ENCODE data around the gene ADGRL1. TPM values are rescaled to one million over a fixed set of nuclear protein-coding genes. Genes with fewer than 3 reads are reported as not detected.

ADGRL1 gene
- total RNA-seq, 1 donor from 2014 or later: 55.3 TPM

DNA sequence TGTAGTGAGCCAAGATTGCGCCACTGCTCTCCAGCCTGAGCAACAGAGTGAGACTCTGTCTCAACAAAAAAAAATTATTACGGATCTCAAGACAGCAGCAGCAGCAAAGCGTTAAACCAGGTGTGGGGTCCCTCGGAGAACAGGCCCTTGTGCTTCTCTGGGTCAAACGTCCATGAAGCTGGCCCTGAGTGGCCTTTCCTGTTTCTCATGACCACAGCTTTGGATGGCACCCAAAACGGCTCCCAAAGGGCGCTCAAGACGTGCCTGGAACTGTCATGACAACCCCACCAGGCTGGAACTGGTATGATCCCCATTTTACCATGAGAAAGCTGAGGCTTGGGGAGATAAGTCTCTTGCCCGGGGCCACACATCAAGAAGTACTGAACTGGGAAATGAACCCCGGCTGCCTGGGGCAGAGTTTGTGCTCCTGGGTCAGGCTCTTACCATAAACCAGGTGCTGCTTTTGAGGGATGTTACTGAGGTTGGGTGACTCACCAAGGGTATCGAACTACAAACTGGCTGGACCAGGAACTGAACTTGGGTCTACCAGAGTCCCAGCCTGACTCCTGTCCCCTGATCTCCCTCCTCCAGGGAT, 103.8 kb downstream of the ADGRL1 start:
- Mint-ChIP-seq H3K27ac (no peak overlapping the region), H3K36me3 (ENCODE audit: insufficient read depth) (peaks cover 13% of the 10 kb centered on the region), H3K4me3 (ENCODE audit: low read depth) (no peak overlapping the region), H3K9me3 (ENCODE audit: low read depth) (no peaks in the 10 kb centered on the region), H3K27me3 (no peaks in the 10 kb centered on the region), H3K4me1 (ENCODE audit: low read depth) (no peaks in the 10 kb centered on the region)
- TF ChIP-seq, protein P1, sequence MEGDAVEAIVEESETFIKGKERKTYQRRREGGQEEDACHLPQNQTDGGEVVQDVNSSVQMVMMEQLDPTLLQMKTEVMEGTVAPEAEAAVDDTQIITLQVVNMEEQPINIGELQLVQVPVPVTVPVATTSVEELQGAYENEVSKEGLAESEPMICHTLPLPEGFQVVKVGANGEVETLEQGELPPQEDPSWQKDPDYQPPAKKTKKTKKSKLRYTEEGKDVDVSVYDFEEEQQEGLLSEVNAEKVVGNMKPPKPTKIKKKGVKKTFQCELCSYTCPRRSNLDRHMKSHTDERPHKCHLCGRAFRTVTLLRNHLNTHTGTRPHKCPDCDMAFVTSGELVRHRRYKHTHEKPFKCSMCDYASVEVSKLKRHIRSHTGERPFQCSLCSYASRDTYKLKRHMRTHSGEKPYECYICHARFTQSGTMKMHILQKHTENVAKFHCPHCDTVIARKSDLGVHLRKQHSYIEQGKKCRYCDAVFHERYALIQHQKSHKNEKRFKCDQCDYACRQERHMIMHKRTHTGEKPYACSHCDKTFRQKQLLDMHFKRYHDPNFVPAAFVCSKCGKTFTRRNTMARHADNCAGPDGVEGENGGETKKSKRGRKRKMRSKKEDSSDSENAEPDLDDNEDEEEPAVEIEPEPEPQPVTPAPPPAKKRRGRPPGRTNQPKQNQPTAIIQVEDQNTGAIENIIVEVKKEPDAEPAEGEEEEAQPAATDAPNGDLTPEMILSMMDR (IDR thresholded peaks at IDR 0.05; ENCODE audit: unreplicated experiment): no peak
- no peak for DNase-seq (ENCODE audit: low spot score, unreplicated experiment)

DNA sequence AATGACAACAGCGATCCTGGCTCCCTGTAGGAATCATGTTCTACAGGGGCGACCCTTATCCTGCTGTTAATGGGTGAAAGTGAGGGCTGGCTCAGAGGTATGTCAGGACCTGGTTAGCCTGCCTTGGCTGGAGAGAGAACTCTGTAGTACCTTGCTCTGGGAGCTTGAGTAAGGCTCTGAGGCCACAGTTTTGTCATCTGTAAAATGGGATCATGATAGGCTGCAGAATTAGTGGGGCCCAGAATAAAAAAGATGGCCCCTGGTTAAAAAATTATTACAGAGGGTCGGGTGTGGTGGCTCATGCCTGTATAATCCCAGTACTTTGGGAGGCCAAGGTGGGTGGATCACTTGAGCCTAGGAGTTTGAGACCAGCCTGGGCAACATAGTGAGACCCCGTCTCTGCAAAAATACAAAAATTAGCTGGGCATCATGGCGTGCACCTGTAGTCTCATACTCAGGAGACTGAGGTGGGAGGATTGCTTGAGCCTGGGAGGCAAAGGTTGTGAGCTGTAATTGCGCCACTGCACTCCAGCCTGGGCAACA, 104.9 kb downstream of the ADGRL1 start:
- no peak overlapping the region for H3K4me3 Mint-ChIP-seq (ENCODE audit: low read depth)
- H3K36me3 Mint-ChIP-seq (ENCODE audit: insufficient read depth): peaks cover 15% of the 10 kb centered on the region
- H3K27ac Mint-ChIP-seq: no peak overlapping the region
- no peaks in the 10 kb centered on the region for H3K4me1 Mint-ChIP-seq (ENCODE audit: low read depth)
- TF ChIP-seq, protein P1 (IDR thresholded peaks at IDR 0.05; ENCODE audit: unreplicated experiment): no peak
- DNase-seq (ENCODE audit: low spot score, unreplicated experiment): no peak
- no peaks in the 10 kb centered on the region for H3K27me3 Mint-ChIP-seq
- H3K9me3 Mint-ChIP-seq (ENCODE audit: low read depth): no peaks in the 10 kb centered on the region

Other genes starting within 250 kb of the ADGRL1 start
- 26.5 and 30.6 TPM in 2 replicates for gene RFX1, start 199.8 kb downstream of the ADGRL1 start, total RNA-seq
- gene RLN3, start 178.0 kb downstream of the ADGRL1 start, total RNA-seq: not detected in 2 replicates
- 3.4 and 3.7 TPM in 2 replicates for gene IL27RA, start 174.4 kb downstream of the ADGRL1 start, total RNA-seq
- 5.7 and 7.7 TPM in 2 replicates for gene PALM3, start 144.1 kb downstream of the ADGRL1 start, total RNA-seq
- 3.0 and 3.5 TPM in 2 replicates for gene MISP3, start 133.4 kb downstream of the ADGRL1 start, total RNA-seq
- gene C19orf67, start 120.4 kb downstream of the ADGRL1 start, total RNA-seq: 0.43 TPM in 1 of 2 replicates, not detected in the other
- gene SAMD1, start 115.4 kb downstream of the ADGRL1 start, total RNA-seq: 64.7 and 72.4 TPM in 2 replicates
- gene PRKACA, start 88.4 kb downstream of the ADGRL1 start, total RNA-seq: 87.4 and 92.1 TPM in 2 replicates
- 18.4 TPM in 2 replicates for gene ASF1B, start 69.6 kb downstream of the ADGRL1 start, total RNA-seq
- 0.96 and 1.0 TPM in 2 replicates for gene ADGRE5, start 175.3 kb upstream of the ADGRL1 start, total RNA-seq
- gene DDX39A, start 213.2 kb upstream of the ADGRL1 start, total RNA-seq: 66.9 and 74.2 TPM in 2 replicates
- 106 TPM in 2 replicates for gene PKN1, start 227.1 kb upstream of the ADGRL1 start, total RNA-seq

Measured in progenitor cell of endocrine pancreas (in vitro differentiated cells).